ENCODE results near the gene TTC27.
"Not testable (repeated sequence)": the region's sequence is repeated elsewhere in the genome, so short reads cannot be mapped to it uniquely, and the experiment has no call there.

The TTC27 gene

GRCh38 chr2:32807662-32808061, 179.8 kb downstream of the TTC27 start:
- DNase-seq (ENCODE audit: low read depth) = no peak

GRCh38 chr2:32810909-32811495, 183.2 kb downstream of the TTC27 start:
- no peak for DNase-seq (ENCODE audit: low read depth)

GRCh38 chr2:32811696-32812095, 183.8 kb downstream of the TTC27 start:
- DNase-seq (ENCODE audit: low read depth) = no peak

GRCh38 chr2:32812316-32812715, 184.5 kb downstream of the TTC27 start:
- no peak for DNase-seq (ENCODE audit: low read depth)

GRCh38 chr2:32820088-32820487, 192.2 kb downstream of the TTC27 start:
- DNase-seq (ENCODE audit: low read depth) = no peak

DNA sequence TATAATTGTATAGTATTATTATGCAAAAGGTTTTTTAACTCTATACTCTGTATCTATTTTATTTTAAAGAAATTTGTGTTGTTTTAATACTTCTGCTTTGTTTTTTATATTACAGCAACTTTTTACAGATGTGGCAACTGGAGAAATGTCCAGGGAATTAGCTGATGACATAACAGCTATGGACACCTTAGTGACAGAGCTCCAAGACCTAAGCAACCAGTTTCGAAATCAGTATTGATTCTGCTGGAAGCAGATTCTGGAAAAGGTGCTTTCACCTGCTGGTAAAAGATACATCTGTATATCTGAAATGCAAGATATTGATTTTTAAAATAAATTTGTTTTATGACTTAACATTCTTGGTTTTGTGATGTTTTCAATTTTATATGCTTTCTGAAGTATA, 192.9 kb downstream of the TTC27 start:
- DNase-seq (ENCODE audit: low read depth) = no peak

- no peak for DNase-seq (ENCODE audit: low read depth)
These were observed 196.4 kb downstream of the TTC27 start for GRCh38 chr2:32824070-32824809.

- DNase-seq (ENCODE audit: low read depth) = no peak
These were observed 197.5 kb downstream of the TTC27 start for GRCh38 chr2:32825291-32825712.

GRCh38 chr2:32830196-32830595, 202.3 kb downstream of the TTC27 start:
- no peak for DNase-seq (ENCODE audit: low read depth)

DNA sequence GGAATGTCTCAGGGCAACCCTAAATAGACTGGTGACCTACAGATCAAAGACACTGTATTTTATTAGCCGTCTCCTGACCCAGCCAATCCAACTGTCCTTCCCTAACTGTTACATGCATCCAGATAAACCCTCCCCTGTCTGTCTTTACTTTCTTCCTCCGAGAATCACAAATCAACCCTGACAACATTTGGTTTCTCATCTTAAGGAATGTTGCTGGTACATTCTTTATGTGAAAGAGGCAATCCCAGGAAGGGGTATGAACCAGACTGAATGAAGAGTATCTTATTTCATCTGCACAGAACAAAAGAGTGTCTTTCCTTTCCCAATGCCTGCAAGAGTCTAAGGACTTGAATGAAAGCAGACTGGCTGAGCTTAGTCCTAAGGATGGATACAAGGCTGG, 205.0 kb downstream of the TTC27 start:
- no peak for DNase-seq (ENCODE audit: low read depth)

DNA sequence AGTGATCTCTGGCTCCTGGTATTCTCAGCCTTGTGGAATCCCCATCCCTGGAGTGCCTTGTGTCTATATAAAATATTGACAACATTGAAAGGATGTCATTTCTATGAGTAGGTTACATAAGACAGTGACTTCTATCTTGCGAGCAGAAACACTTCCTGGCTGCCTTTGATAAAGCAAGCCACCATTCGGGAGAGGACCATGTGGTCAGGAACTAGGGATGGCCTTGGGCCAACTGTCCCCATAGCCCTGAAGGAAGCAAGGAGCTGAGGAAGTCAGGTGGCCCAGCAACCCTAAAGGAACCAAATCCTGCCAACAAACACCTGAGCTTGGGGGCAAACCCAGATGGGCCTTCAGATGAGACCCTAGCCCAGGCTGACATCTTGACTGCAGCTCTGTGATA, 205.9 kb downstream of the TTC27 start:
- DNase-seq (ENCODE audit: low read depth) = no peak

GRCh38 chr2:32835148-32835547, 207.3 kb downstream of the TTC27 start:
- DNase-seq (ENCODE audit: low read depth) = no peak

- DNase-seq (ENCODE audit: low read depth) = no peak
These were observed 209.1 kb downstream of the TTC27 start for GRCh38 chr2:32836933-32837332.

- DNase-seq (ENCODE audit: low read depth) = no peak
These were observed 210.6 kb downstream of the TTC27 start for GRCh38 chr2:32838418-32838817.

- DNase-seq (ENCODE audit: low read depth) = no peak
These were observed 211.1 kb downstream of the TTC27 start for GRCh38 chr2:32838949-32839348.

GRCh38 chr2:32841931-32842898, 214.4 kb downstream of the TTC27 start:
- DNase-seq (ENCODE audit: low read depth) = no peak

GRCh38 chr2:32843699-32844098, 215.8 kb downstream of the TTC27 start:
- no peak for DNase-seq (ENCODE audit: low read depth)

DNA sequence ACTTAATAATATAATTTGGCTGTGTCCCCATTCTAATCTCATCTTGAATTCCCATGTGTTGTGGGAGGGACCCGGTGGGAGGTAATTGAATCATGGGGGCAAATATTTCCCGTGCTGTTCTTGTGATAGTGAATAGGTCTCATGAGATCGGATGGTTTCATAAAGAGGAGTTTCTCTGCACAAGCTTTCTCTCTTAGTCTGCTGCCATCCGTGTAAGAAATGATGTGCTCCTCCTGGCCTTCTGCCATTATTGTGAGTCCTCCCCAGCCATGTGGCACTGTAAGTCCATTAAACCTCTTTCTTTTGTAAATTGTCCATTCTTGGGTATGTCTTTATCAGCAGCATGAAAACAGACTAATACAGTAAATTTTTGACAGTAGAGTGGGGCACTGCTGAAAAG, 216.4 kb downstream of the TTC27 start:
- no peak for DNase-seq (ENCODE audit: low read depth)

GRCh38 chr2:32846274-32846673, 218.4 kb downstream of the TTC27 start:
- not testable (repeated sequence) for DNase-seq (ENCODE audit: low read depth)

GRCh38 chr2:32847734-32848133, 219.9 kb downstream of the TTC27 start:
- DNase-seq (ENCODE audit: low read depth) = no peak

GRCh38 chr2:32849456-32850194, 221.8 kb downstream of the TTC27 start:
- no peak for DNase-seq (ENCODE audit: low read depth)

All from stimulated activated CD8-positive, alpha-beta memory T cell treated with anti-CD3 and anti-CD28 coated beads, Interleukin-12 subunit alpha, Interleukin-12 subunit beta, amount 100 ng/mL, for 4 hours (primary cell).